Measurements from ENCODE around the gene UVSSA.

UVSSA gene

GRCh38 chr4:1345903-1346780 is 866 bp upstream of the UVSSA start:
- Histone ChIP-seq H3K27ac (ENCODE audit: low read depth, low read length) (peak overlapping the region; percentile 99), H3K9me3 (ENCODE audit: low read length) (no peaks in the 10 kb centered on the region), H3K9ac (ENCODE audit: low read length) (no peak overlapping the region), H3K4me3 (ENCODE audit: low read depth in 1 of 2, low read length in 2 of 2) (peak overlapping the region; percentile 66 to 96), H3K4me1 (ENCODE audit: insufficient read depth, low read length) (peaks cover 19% of the 10 kb centered on the region), H3K36me3 (ENCODE audit: insufficient read depth, low read length) (peaks cover 14% of the 10 kb centered on the region), H3K27me3 (ENCODE audit: control insufficient read depth in 1 of 2, insufficient read depth in 2 of 2, low read length in 2 of 2) (no peaks in the 10 kb centered on the region)

GRCh38 chr4:1347410-1347864 is 429 bp downstream of the UVSSA start:
- peaks cover 14% of the 10 kb centered on the region for H3K36me3 ChIP-seq (ENCODE audit: insufficient read depth, low read length)
- H3K4me1 ChIP-seq (ENCODE audit: insufficient read depth, low read length): peaks cover 22% of the 10 kb centered on the region
- peak overlapping the region; percentile 57 to 84 for H3K4me3 ChIP-seq (ENCODE audit: low read depth in 1 of 2, low read length in 2 of 2)
- peak overlapping the region; percentile 98 for H3K9ac ChIP-seq (ENCODE audit: low read length)
- H3K27me3 ChIP-seq (ENCODE audit: control insufficient read depth in 1 of 2, insufficient read depth in 2 of 2, low read length in 2 of 2): no peaks in the 10 kb centered on the region
- no peaks in the 10 kb centered on the region for H3K9me3 ChIP-seq (ENCODE audit: low read length)
- peak overlapping the region; percentile 97 for H3K27ac ChIP-seq (ENCODE audit: low read depth, low read length)

GRCh38 chr4:1348014-1348513 is 1.1 kb downstream of the UVSSA start:
- peak overlapping the region; percentile 97 for H3K27ac ChIP-seq (ENCODE audit: low read depth, low read length)
- peak overlapping the region; percentile 57 to 84 for H3K4me3 ChIP-seq (ENCODE audit: low read depth in 1 of 2, low read length in 2 of 2)
- peaks cover 19% of the 10 kb centered on the region for H3K36me3 ChIP-seq (ENCODE audit: insufficient read depth, low read length)
- no peaks in the 10 kb centered on the region for H3K27me3 ChIP-seq (ENCODE audit: control insufficient read depth in 1 of 2, insufficient read depth in 2 of 2, low read length in 2 of 2)
- H3K9me3 ChIP-seq (ENCODE audit: low read length): no peaks in the 10 kb centered on the region
- H3K4me1 ChIP-seq (ENCODE audit: insufficient read depth, low read length): peaks cover 22% of the 10 kb centered on the region
- H3K9ac ChIP-seq (ENCODE audit: low read length): peak overlapping the region; percentile 98

- Histone ChIP-seq H3K4me3 (ENCODE audit: low read depth in 1 of 2, low read length in 2 of 2) (no peak overlapping the region), H3K9me3 (ENCODE audit: low read length) (no peaks in the 10 kb centered on the region), H3K9ac (ENCODE audit: low read length) (no peak overlapping the region), H3K4me1 (ENCODE audit: insufficient read depth, low read length) (peaks cover 22% of the 10 kb centered on the region), H3K27me3 (ENCODE audit: control insufficient read depth in 1 of 2, insufficient read depth in 2 of 2, low read length in 2 of 2) (no peaks in the 10 kb centered on the region), H3K36me3 (ENCODE audit: insufficient read depth, low read length) (peaks cover 20% of the 10 kb centered on the region), H3K27ac (ENCODE audit: low read depth, low read length) (peak overlapping the region; percentile 97)
These were observed 1.7 kb downstream of the UVSSA start for GRCh38 chr4:1348746-1349145.

- no peak overlapping the region for H3K9ac ChIP-seq (ENCODE audit: low read length)
- no peak overlapping the region for H3K4me3 ChIP-seq (ENCODE audit: low read depth in 1 of 2, low read length in 2 of 2)
- no peaks in the 10 kb centered on the region for H3K9me3 ChIP-seq (ENCODE audit: low read length)
- H3K27me3 ChIP-seq (ENCODE audit: control insufficient read depth in 1 of 2, insufficient read depth in 2 of 2, low read length in 2 of 2): no peaks in the 10 kb centered on the region
- H3K36me3 ChIP-seq (ENCODE audit: insufficient read depth, low read length): peaks cover 22% of the 10 kb centered on the region
- no peak overlapping the region for H3K27ac ChIP-seq (ENCODE audit: low read depth, low read length)
- peaks cover 22% of the 10 kb centered on the region for H3K4me1 ChIP-seq (ENCODE audit: insufficient read depth, low read length)
These were observed 2.6 kb downstream of the UVSSA start for GRCh38 chr4:1349359-1350168.

GRCh38 chr4:1350169-1350520 is 3.1 kb downstream of the UVSSA start:
- Histone ChIP-seq H3K27ac (ENCODE audit: low read depth, low read length) (no peak overlapping the region), H3K9ac (ENCODE audit: low read length) (no peak overlapping the region), H3K27me3 (ENCODE audit: control insufficient read depth in 1 of 2, insufficient read depth in 2 of 2, low read length in 2 of 2) (no peaks in the 10 kb centered on the region), H3K36me3 (ENCODE audit: insufficient read depth, low read length) (peaks cover 24% of the 10 kb centered on the region), H3K4me1 (ENCODE audit: insufficient read depth, low read length) (peaks cover 17% of the 10 kb centered on the region), H3K9me3 (ENCODE audit: low read length) (no peaks in the 10 kb centered on the region), H3K4me3 (ENCODE audit: low read depth in 1 of 2, low read length in 2 of 2) (no peak overlapping the region)

- Histone ChIP-seq H3K9me3 (ENCODE audit: low read length) (no peaks in the 10 kb centered on the region), H3K27me3 (ENCODE audit: control insufficient read depth in 1 of 2, insufficient read depth in 2 of 2, low read length in 2 of 2) (no peaks in the 10 kb centered on the region), H3K4me1 (ENCODE audit: insufficient read depth, low read length) (peaks cover 17% of the 10 kb centered on the region), H3K36me3 (ENCODE audit: insufficient read depth, low read length) (peaks cover 29% of the 10 kb centered on the region), H3K27ac (ENCODE audit: low read depth, low read length) (no peak overlapping the region), H3K4me3 (ENCODE audit: low read depth in 1 of 2, low read length in 2 of 2) (no peak overlapping the region), H3K9ac (ENCODE audit: low read length) (no peak overlapping the region)
These were observed 5.0 kb downstream of the UVSSA start for GRCh38 chr4:1351854-1352566.

- H3K27ac ChIP-seq (ENCODE audit: low read depth, low read length): no peak overlapping the region
- no peak overlapping the region for H3K4me3 ChIP-seq (ENCODE audit: low read depth in 1 of 2, low read length in 2 of 2)
- no peak overlapping the region for H3K9ac ChIP-seq (ENCODE audit: low read length)
- H3K27me3 ChIP-seq (ENCODE audit: control insufficient read depth in 1 of 2, insufficient read depth in 2 of 2, low read length in 2 of 2): no peaks in the 10 kb centered on the region
- peaks cover 29% of the 10 kb centered on the region for H3K36me3 ChIP-seq (ENCODE audit: insufficient read depth, low read length)
- H3K9me3 ChIP-seq (ENCODE audit: low read length): no peaks in the 10 kb centered on the region
- H3K4me1 ChIP-seq (ENCODE audit: insufficient read depth, low read length): peaks cover 17% of the 10 kb centered on the region
These were observed 5.5 kb downstream of the UVSSA start for GRCh38 chr4:1352567-1352900.

GRCh38 chr4:1353186-1354055 is 6.4 kb downstream of the UVSSA start:
- Histone ChIP-seq H3K4me1 (ENCODE audit: insufficient read depth, low read length) (peaks cover 8% of the 10 kb centered on the region), H3K9ac (ENCODE audit: low read length) (no peak overlapping the region), H3K9me3 (ENCODE audit: low read length) (no peaks in the 10 kb centered on the region), H3K36me3 (ENCODE audit: insufficient read depth, low read length) (peaks cover 29% of the 10 kb centered on the region), H3K27ac (ENCODE audit: low read depth, low read length) (no peak overlapping the region), H3K4me3 (ENCODE audit: low read depth in 1 of 2, low read length in 2 of 2) (no peak overlapping the region), H3K27me3 (ENCODE audit: control insufficient read depth in 1 of 2, insufficient read depth in 2 of 2, low read length in 2 of 2) (no peaks in the 10 kb centered on the region)

GRCh38 chr4:1354136-1354982 is 7.4 kb downstream of the UVSSA start:
- peaks cover 4% of the 10 kb centered on the region for H3K4me1 ChIP-seq (ENCODE audit: insufficient read depth, low read length)
- no peaks in the 10 kb centered on the region for H3K9me3 ChIP-seq (ENCODE audit: low read length)
- peaks cover 26% of the 10 kb centered on the region for H3K36me3 ChIP-seq (ENCODE audit: insufficient read depth, low read length)
- H3K27me3 ChIP-seq (ENCODE audit: control insufficient read depth in 1 of 2, insufficient read depth in 2 of 2, low read length in 2 of 2): no peaks in the 10 kb centered on the region
- no peak overlapping the region for H3K4me3 ChIP-seq (ENCODE audit: low read depth in 1 of 2, low read length in 2 of 2)
- H3K27ac ChIP-seq (ENCODE audit: low read depth, low read length): no peak overlapping the region
- H3K9ac ChIP-seq (ENCODE audit: low read length): no peak overlapping the region
